Esophagus muscularis mucosa (tissue), 4 donors: Measurements from ENCODE around the gene VSIG1. TPM values are rescaled to one million over a fixed set of nuclear protein-coding genes. Genes with fewer than 3 reads are reported as not detected.

Experiments
- DNase-seq: peaks from one replicate; pipeline ENCODE4 v3.0.0-alpha.2; 2017; ENCODE audit errors: extremely low spot score
- H3K27ac ChIP-seq, 4 donors: fragments of 200-600 bp; sonication (generic); replicated peaks in 1 of 4; 1 replicate in 3 of 4; 2 replicates in 1 of 4; pipeline ENCODE4 v1.5.1; 2016 to 2019; ENCODE audit warnings: mild to moderate bottlenecking in 1 of 4
- H3K27me3 ChIP-seq, 4 donors: fragments of 200-600 bp; sonication (generic); one replicate each; pipeline versions ENCODE4 v1.5.1 to v1.6.0; 2016 to 2019
- H3K36me3 ChIP-seq, 4 donors: fragments of 200-600 bp; sonication (generic); one replicate each; pipeline ENCODE4 v1.5.1; 2016 to 2019
- H3K4me1 ChIP-seq, 4 donors: fragments of 200-600 bp; sonication (generic); one replicate each; pipeline ENCODE4 v1.5.1; 2016 to 2019
- H3K4me3 ChIP-seq, 4 donors: fragments of 200-600 bp; sonication (generic); 1 replicate in 2 of 4; 2 replicates in 2 of 4; pipeline ENCODE4 v1.5.1; 2016 to 2019; ENCODE audit warnings: mild to moderate bottlenecking in 4 of 4, moderate library complexity in 1 of 4
- H3K9me3 ChIP-seq, 4 donors: fragments of 200-600 bp; sonication (generic); 1 replicate in 3 of 4; 2 replicates in 1 of 4; pipeline ENCODE4 v1.5.1; 2016 to 2019
- CTCF ChIP-seq, 3 experiments: fragments of 200-600 bp in 2 of 3; fragments of 450-650 bp in 1 of 3; sonication (generic) in 2 of 3; IDR thresholded peaks; one replicate each; pipeline ENCODE4 v1.5.1; 2017 to 2019; ENCODE audit warnings: antibody characterized with exemption in 3 of 3, mild to moderate bottlenecking in 2 of 3, moderate library complexity in 1 of 3
- EP300 ChIP-seq: sonication (generic); formaldehyde crosslinking; IDR thresholded peaks from one replicate; pipeline ENCODE4 v1.6.1; 2017; ENCODE audit warnings: antibody characterized with exemption
- POLR2A ChIP-seq: fragments of 450-650 bp; IDR thresholded peaks from one replicate; pipeline ENCODE4 v1.6.1; 2017; ENCODE audit warnings: antibody characterized with exemption, moderate library complexity, mild to moderate bottlenecking, low read depth
- POLR2AphosphoS5 ChIP-seq, 2 donors: sonication (generic); formaldehyde crosslinking; IDR thresholded peaks; one replicate each; pipeline ENCODE4 v1.6.1; 2017; ENCODE audit warnings: antibody characterized with exemption in 2 of 2
- WGBS: methylation state at CpG from one replicate; pipeline ENCODE4 v1.1.5; 2018; 5-methylcytosine and 5-hydroxymethylcytosine counted together
- intact Hi-C: fragments of 100-400 bp; cut with DNase I; formaldehyde crosslinking; loops from one replicate; pipeline ENCODE4 v1.15.1; 2023
- total RNA-seq, 4 donors: library from RNA; depleted of rRNA; stranded (reverse); fragments of >200 nt; gene quantifications; one replicate each; pipeline versions ENCODE4 v1.1.0 to v1.2.1, GENCODE V29; 2016

Gene VSIG1
- total RNA-seq, 4 donors from 2014 or later: 0.17 TPM; not detected in 3

- Histone ChIP-seq H3K9me3 (no peaks in the 10 kb centered on the region), H3K4me3 (no peak overlapping the region), H3K27me3 (peaks cover 0 to 8% (median 0%) of the 10 kb centered on the region in 4 donors), H3K36me3 (no peaks in the 10 kb centered on the region), H3K27ac (no peak overlapping the region), H3K4me1 (no peaks in the 10 kb centered on the region)
- DNase-seq: no peak
- no peak for TF ChIP-seq POLR2AphosphoS5 (IDR thresholded peaks at IDR 0.05)
- no peak for TF ChIP-seq EP300
- no peak for TF ChIP-seq POLR2A
- no peak for TF ChIP-seq CTCF (IDR thresholded peaks at IDR 0.05)
- 93% methylated on average over 2 of the region's 2 CpGs for WGBS
- intact Hi-C loops: no loop called here
Measured at GRCh38 chrX:108025954-108026600, 18.8 kb upstream of the VSIG1 start.

- Histone ChIP-seq H3K36me3 (no peaks in the 10 kb centered on the region), H3K27ac (no peak overlapping the region), H3K9me3 (no peaks in the 10 kb centered on the region), H3K27me3 (peaks cover 0 to 8% (median 0%) of the 10 kb centered on the region in 4 donors), H3K4me3 (no peak overlapping the region), H3K4me1 (no peaks in the 10 kb centered on the region)
- 84% methylated on average over 1 of the region's 1 CpG for WGBS
- no peak for TF ChIP-seq EP300
- TF ChIP-seq POLR2AphosphoS5 (IDR thresholded peaks at IDR 0.05): no peak
- no peak for TF ChIP-seq POLR2A
- TF ChIP-seq CTCF (IDR thresholded peaks at IDR 0.05): no peak
- intact Hi-C loops: no loop called here
- DNase-seq: no peak
Measured at GRCh38 chrX:108028854-108029253, 16.0 kb upstream of the VSIG1 start.

GRCh38 chrX:108029928-108030711, 14.7 kb upstream of the VSIG1 start:
- Histone ChIP-seq H3K4me3 (no peak overlapping the region), H3K36me3 (no peaks in the 10 kb centered on the region), H3K4me1 (no peaks in the 10 kb centered on the region), H3K9me3 (no peaks in the 10 kb centered on the region), H3K27ac (no peak overlapping the region), H3K27me3 (peaks cover 0 to 8% (median 0%) of the 10 kb centered on the region in 4 donors)
- intact Hi-C loops: no loop called here
- WGBS: 83% methylated on average over 5 of the region's 5 CpGs
- no peak for DNase-seq
- TF ChIP-seq EP300: no peak
- TF ChIP-seq CTCF (IDR thresholded peaks at IDR 0.05): no peak
- no peak for TF ChIP-seq POLR2AphosphoS5 (IDR thresholded peaks at IDR 0.05)
- no peak for TF ChIP-seq POLR2A

- no peaks in the 10 kb centered on the region for H3K27me3 ChIP-seq
- H3K9me3 ChIP-seq: no peaks in the 10 kb centered on the region
- H3K36me3 ChIP-seq: no peaks in the 10 kb centered on the region
- no peak for DNase-seq
- intact Hi-C loops: no loop called here
- H3K27ac ChIP-seq: no peak overlapping the region
- TF ChIP-seq POLR2A (no peak), POLR2AphosphoS5 (IDR thresholded peaks at IDR 0.05) (no peak), EP300 (no peak), CTCF (IDR thresholded peaks at IDR 0.05) (no peak)
- 85% methylated on average over 5 of the region's 5 CpGs for WGBS
- H3K4me3 ChIP-seq: no peak overlapping the region
- no peaks in the 10 kb centered on the region for H3K4me1 ChIP-seq
Measured at GRCh38 chrX:108032944-108033343, 11.9 kb upstream of the VSIG1 start.
